ENCODE results near the gene MRPL27.

DNA sequence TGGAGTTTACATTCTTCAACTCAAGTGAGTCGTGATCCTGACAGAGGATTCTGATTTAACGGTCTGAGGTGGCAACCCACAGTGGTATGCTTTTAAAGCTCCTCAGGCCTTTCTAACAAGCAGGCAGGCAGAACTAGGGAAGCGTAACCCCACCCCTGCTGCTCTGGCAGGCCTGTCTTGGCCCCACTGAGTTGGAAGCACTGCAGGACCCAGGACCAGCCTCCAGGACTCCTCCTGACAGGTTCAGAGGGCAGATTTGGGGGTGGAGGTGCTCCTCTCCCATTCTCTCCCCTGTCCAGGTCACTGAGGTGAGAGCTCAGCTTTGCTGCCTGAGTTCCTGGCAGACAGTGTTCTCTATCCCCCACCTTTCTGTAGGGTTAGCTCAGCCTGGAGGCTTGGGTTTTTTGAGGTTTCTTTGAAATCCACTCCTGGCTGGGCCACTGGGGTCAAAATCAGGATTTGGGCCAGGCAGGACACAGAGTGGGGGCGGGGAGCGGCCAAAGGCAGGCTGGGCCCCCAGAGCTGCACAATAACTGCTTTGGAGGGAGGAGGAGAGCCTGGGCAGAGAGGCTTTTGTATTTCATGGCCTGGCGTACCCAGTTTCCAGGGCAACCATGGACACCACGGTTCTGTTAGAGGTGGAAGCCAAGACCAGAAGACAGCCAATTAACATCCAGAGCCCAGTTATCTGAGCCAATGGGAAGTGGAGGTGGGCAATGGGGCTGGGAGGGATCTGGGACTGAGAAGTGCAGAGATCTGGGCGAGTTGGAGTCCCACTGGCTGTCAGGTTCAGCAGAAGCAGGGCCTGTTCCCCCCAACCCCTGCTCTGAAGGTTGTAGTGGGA lies 9.5 kb downstream of the MRPL27 start:
- TF ChIP-seq RAD21 (conservative IDR thresholded peaks at IDR 0.05) (no peak), EZH2 (IDR thresholded peaks at IDR 0.05; ENCODE audit: borderline replicate concordance, insufficient read depth, low read length, poor library complexity, severe bottlenecking) (no peak), EP300 (conservative IDR thresholded peaks at IDR 0.05; ENCODE audit: poor library complexity, severe bottlenecking) (no peak), POLR2AphosphoS5 (IDR thresholded peaks at IDR 0.05) (no peak), SMC3 (conservative IDR thresholded peaks at IDR 0.05; ENCODE audit: poor library complexity) (no peak), MXI1 (conservative IDR thresholded peaks at IDR 0.05; ENCODE audit: poor library complexity, severe bottlenecking) (no peak)
- TF ChIP-seq, protein P1, sequence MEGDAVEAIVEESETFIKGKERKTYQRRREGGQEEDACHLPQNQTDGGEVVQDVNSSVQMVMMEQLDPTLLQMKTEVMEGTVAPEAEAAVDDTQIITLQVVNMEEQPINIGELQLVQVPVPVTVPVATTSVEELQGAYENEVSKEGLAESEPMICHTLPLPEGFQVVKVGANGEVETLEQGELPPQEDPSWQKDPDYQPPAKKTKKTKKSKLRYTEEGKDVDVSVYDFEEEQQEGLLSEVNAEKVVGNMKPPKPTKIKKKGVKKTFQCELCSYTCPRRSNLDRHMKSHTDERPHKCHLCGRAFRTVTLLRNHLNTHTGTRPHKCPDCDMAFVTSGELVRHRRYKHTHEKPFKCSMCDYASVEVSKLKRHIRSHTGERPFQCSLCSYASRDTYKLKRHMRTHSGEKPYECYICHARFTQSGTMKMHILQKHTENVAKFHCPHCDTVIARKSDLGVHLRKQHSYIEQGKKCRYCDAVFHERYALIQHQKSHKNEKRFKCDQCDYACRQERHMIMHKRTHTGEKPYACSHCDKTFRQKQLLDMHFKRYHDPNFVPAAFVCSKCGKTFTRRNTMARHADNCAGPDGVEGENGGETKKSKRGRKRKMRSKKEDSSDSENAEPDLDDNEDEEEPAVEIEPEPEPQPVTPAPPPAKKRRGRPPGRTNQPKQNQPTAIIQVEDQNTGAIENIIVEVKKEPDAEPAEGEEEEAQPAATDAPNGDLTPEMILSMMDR (IDR thresholded peaks at IDR 0.05; ENCODE audit: poor library complexity, severe bottlenecking): no peak
- TF ChIP-seq, protein P2, sequence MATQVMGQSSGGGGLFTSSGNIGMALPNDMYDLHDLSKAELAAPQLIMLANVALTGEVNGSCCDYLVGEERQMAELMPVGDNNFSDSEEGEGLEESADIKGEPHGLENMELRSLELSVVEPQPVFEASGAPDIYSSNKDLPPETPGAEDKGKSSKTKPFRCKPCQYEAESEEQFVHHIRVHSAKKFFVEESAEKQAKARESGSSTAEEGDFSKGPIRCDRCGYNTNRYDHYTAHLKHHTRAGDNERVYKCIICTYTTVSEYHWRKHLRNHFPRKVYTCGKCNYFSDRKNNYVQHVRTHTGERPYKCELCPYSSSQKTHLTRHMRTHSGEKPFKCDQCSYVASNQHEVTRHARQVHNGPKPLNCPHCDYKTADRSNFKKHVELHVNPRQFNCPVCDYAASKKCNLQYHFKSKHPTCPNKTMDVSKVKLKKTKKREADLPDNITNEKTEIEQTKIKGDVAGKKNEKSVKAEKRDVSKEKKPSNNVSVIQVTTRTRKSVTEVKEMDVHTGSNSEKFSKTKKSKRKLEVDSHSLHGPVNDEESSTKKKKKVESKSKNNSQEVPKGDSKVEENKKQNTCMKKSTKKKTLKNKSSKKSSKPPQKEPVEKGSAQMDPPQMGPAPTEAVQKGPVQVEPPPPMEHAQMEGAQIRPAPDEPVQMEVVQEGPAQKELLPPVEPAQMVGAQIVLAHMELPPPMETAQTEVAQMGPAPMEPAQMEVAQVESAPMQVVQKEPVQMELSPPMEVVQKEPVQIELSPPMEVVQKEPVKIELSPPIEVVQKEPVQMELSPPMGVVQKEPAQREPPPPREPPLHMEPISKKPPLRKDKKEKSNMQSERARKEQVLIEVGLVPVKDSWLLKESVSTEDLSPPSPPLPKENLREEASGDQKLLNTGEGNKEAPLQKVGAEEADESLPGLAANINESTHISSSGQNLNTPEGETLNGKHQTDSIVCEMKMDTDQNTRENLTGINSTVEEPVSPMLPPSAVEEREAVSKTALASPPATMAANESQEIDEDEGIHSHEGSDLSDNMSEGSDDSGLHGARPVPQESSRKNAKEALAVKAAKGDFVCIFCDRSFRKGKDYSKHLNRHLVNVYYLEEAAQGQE (IDR thresholded peaks at IDR 0.05; ENCODE audit: borderline replicate concordance): no peak
